Endodermal cell (in vitro differentiated cells): ENCODE results near the gene NAPA. TPM values are rescaled to one million over a fixed set of nuclear protein-coding genes. Genes with fewer than 3 reads are reported as not detected.

ENCODE experiments used
- DNase-seq: peaks from one replicate; pipeline ENCODE4 v3.0.0-alpha.2; 2017
- H3K27ac ChIP-seq: 2 replicates; pipeline ENCODE4 v1.5.1; 2013; ENCODE audit warnings: mild to moderate bottlenecking, low read depth, low read length, moderate library complexity
- H3K27me3 ChIP-seq: 2 replicates; pipeline ENCODE4 v1.6.1; 2013; ENCODE audit warnings: mild to moderate bottlenecking, low read length, moderate library complexity; ENCODE audit not compliant: insufficient read depth, control insufficient read depth, poor library complexity, severe bottlenecking
- H3K36me3 ChIP-seq: 2 replicates; pipeline ENCODE4 v1.7.0; 2013; ENCODE audit warnings: mild to moderate bottlenecking, low read length, moderate library complexity; ENCODE audit not compliant: control insufficient read depth, insufficient read depth
- H3K4me1 ChIP-seq: one replicate; pipeline ENCODE4 v1.7.0; 2013; ENCODE audit warnings: low read length; ENCODE audit not compliant: control insufficient read depth, insufficient read depth
- H3K4me3 ChIP-seq: 2 replicates; pipeline ENCODE4 v1.5.1; 2013; ENCODE audit warnings: mild to moderate bottlenecking, low read length, moderate library complexity
- H3K9ac ChIP-seq: 2 replicates; pipeline ENCODE4 v1.6.1; 2013; ENCODE audit warnings: mild to moderate bottlenecking, low read length, moderate library complexity; ENCODE audit not compliant: poor library complexity, severe bottlenecking; ENCODE audit errors: extremely low read depth
- H3K9me3 ChIP-seq: 2 replicates; pipeline ENCODE4 v1.6.1; 2013; ENCODE audit warnings: mild to moderate bottlenecking, low read length, moderate library complexity; ENCODE audit not compliant: control insufficient read depth
- H3K27ac Mint-ChIP-seq: 2 replicates; pipeline ENCODE4 v1.8.0; 2020; ENCODE audit warnings: mixed read lengths
- H3K27me3 Mint-ChIP-seq: 2 replicates; pipeline ENCODE4 v1.8.0; 2021; ENCODE audit warnings: mild to moderate bottlenecking, mixed read lengths; ENCODE audit not compliant: insufficient read depth
- H3K36me3 Mint-ChIP-seq: 2 replicates; pipeline ENCODE4 v1.8.0; 2020; ENCODE audit warnings: low read depth, mixed read lengths
- H3K4me1 Mint-ChIP-seq: 2 replicates; pipeline ENCODE4 v1.8.0; 2020; ENCODE audit warnings: mixed read lengths
- H3K4me3 Mint-ChIP-seq: 2 replicates; pipeline ENCODE4 v1.8.0; 2020; ENCODE audit warnings: mild to moderate bottlenecking, moderate library complexity, mixed read lengths
- H3K9me3 Mint-ChIP-seq: 2 replicates; pipeline ENCODE4 v1.8.0; 2020; ENCODE audit warnings: mild to moderate bottlenecking, mixed read lengths
- CTCF ChIP-seq: fragments of 200-600 bp; sonication (generic); conservative IDR thresholded peaks from 2 replicates; pipeline ENCODE4 v1.5.0; 2021; ENCODE audit warnings: antibody characterized with exemption, mild to moderate bottlenecking
- WGBS, 2 experiments: methylation state at CpG; one replicate each; pipeline versions ENCODE4 v1.1.5 to v1.1.7; 2013; ENCODE audit warnings: missing lambda C conversion rate in 2 of 2, mixed read lengths in 1 of 2; ENCODE audit not compliant: insufficient coverage in 1 of 2, insufficient read length in 1 of 2; 5-methylcytosine and 5-hydroxymethylcytosine counted together
- long read RNA-seq, 4 experiments: library from polyadenylated mRNA in 2 of 4; library from RNA in 1 of 4; library from capped mRNA in 1 of 4; stranded (forward) in 3 of 4; unstranded in 1 of 4; transcript quantifications; one replicate each; pipeline ENCODE4 v2.0.0, GENCODE V29; 2020 to 2021; ENCODE audit warnings: inconsistent platforms in 1 of 4
- polyA plus RNA-seq, 2 experiments: library from polyadenylated mRNA; stranded (reverse); fragments of 50-300 nt; gene quantifications; one replicate each; pipeline ENCODE4 v1.2.3, GENCODE V29; 2013
- total RNA-seq, 2 donors: library from RNA; stranded (reverse); fragmentation: NEBNext Ultra II Directional in 1 of 2; extraction: Animal tissue kit (Norgen Biotek cat#: 25700) in 1 of 2; gene quantifications; 2 replicates in 1 of 2; 3 replicates in 1 of 2; pipeline ENCODE4 v1.2.1, GENCODE V29; 2021

The NAPA gene
- 10 to 100 TPM; 66.0 to 73.9 TPM for total RNA-seq
- polyA plus RNA-seq (2013, experiment 1 of 2), result 65.0 TPM
- polyA plus RNA-seq (2013, experiment 2 of 2), result 52.9 TPM
- long read RNA-seq, experiment 1, transcript NAPA-201 (11 exons, 1,839 nt), result major isoform, 19 of 39 reads
- long read RNA-seq, experiment 1, partial matches to known transcripts, result 7 of 39 reads
- long read RNA-seq, experiment 1, other reads (novel, unspliced or antisense), result 9 of 39 reads
- long read RNA-seq, experiment 2, transcript NAPA-205 (9 exons, 1,417 nt), result minor isoform, 8 of 172 reads
- long read RNA-seq, experiment 2, transcript NAPA-201 (11 exons, 1,839 nt), result major isoform, 134 of 172 reads
- long read RNA-seq, experiment 2, partial matches to known transcripts, result 4 of 172 reads
- long read RNA-seq, experiment 2, other reads (novel, unspliced or antisense), result 26 of 172 reads
- long read RNA-seq, experiment 3, transcript NAPA-201 (11 exons, 1,839 nt), result major isoform, 181 of 230 reads
- long read RNA-seq, experiment 3, transcript NAPA-205 (9 exons, 1,417 nt), result minor isoform, 16 of 230 reads
- long read RNA-seq, experiment 3, partial matches to known transcripts, result 1 of 230 reads
- long read RNA-seq, experiment 3, other reads (novel, unspliced or antisense), result 32 of 230 reads
- long read RNA-seq, experiment 4, transcript NAPA-201 (11 exons, 1,839 nt), result major isoform, 82 of 137 reads
- long read RNA-seq, experiment 4, transcript NAPA-205 (9 exons, 1,417 nt), result minor isoform, 15 of 137 reads
- long read RNA-seq, experiment 4, partial matches to known transcripts, result 16 of 137 reads
- long read RNA-seq, experiment 4, other reads (novel, unspliced or antisense), result 23 of 137 reads

DNA sequence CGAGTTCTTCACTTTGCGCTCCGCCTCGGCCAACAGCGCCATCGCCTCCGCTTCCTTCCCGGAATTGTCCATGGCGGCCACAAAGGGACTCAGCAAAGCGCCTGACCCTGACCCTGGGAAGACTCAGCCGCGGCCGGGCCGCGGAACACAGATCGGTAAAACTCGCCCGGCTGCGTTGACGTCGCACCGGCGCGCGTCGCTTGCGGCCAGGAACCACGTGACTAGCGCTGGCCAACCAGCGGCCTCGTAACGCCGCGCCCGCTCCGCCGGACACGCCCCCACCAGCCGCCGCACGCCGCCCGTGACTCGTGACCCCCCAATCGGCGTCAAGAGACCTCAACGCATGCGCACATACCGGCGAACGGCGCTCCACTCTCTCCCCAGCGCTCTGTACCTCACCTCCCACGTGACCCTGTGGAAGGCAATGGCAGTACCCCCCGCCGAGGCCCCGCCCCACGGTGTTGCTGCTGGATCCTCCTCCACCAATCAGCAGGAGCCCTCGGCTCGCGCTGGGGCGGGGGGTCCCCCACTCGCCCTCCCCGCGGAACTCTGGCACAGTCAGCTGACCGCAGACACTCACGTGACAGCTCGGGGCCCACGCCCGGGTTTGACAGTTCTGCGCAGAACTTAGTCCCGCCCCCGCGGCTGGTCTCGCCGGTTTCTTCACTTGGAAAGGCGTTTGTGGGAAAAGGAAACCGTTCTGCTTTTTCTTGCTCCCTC, at the start of gene NAPA:
Gene NAPA, minus strand, starts transcription at position 195 of the 720 bp plus-strand sequence. Its CDS starts 123 bp downstream, at position 72.
- TF ChIP-seq CTCF, result no peak
- peak within 1 kb of the TSS; percentile 98 for H3K27ac Mint-ChIP-seq
- WGBS, 2 experiments, result 0% methylated on average over 34 to 78 of the region's 78 CpGs
- Histone ChIP-seq H3K4me1 (no peaks in the 10 kb centered on the region), H3K4me3 (peak within 1 kb of the TSS; percentile 96), H3K36me3 (peaks cover under 1% of the 10 kb centered on the region), H3K27ac (peak within 1 kb of the TSS; percentile 85), H3K9ac (peak within 1 kb of the TSS; percentile 96), H3K27me3 (no peaks in the 10 kb centered on the region), H3K9me3 (no peaks in the 10 kb centered on the region)
- peaks cover 35% of the 10 kb centered on the region for H3K4me1 Mint-ChIP-seq
- no peaks in the 10 kb centered on the region for H3K27me3 Mint-ChIP-seq
- peak within 1 kb of the TSS; percentile 99 for H3K4me3 Mint-ChIP-seq
- DNase-seq, result peak; percentile 100
- no peaks in the 10 kb centered on the region for H3K9me3 Mint-ChIP-seq
- no peaks in the 10 kb centered on the region for H3K36me3 Mint-ChIP-seq

DNA sequence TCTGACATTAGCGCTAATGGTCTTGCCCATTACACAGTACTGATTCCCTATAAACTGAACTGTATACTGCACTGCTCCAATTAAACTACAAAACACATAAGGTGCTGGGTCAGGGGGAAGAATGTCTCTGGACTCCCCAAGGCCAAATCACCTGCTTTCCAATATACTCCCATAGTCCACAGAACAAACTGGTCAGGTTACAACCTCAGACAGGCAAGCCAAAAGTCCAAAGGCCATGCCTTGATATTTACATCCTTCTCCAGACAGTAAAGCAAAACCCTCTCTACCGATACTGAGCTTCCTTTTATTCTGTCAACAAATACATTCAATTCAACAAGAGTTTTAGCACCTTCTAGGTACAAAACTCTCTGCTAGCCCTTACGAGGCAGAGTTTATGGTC, 49.2 kb upstream of the NAPA start:
- no peaks in the 10 kb centered on the region for H3K4me1 ChIP-seq
- H3K27me3 ChIP-seq, result no peaks in the 10 kb centered on the region
- no peaks in the 10 kb centered on the region for H3K27me3 Mint-ChIP-seq
- H3K4me3 ChIP-seq, result no peak overlapping the region
- H3K4me3 Mint-ChIP-seq, result no peak overlapping the region
- DNase-seq, result no peak
- no peaks in the 10 kb centered on the region for H3K9me3 ChIP-seq
- H3K36me3 Mint-ChIP-seq, result no peaks in the 10 kb centered on the region
- H3K9me3 Mint-ChIP-seq, result no peaks in the 10 kb centered on the region
- WGBS, 2 experiments, result 84 to 89% methylated on average over 3 of the region's 3 CpGs
- H3K9ac ChIP-seq, result no peak overlapping the region
- H3K27ac ChIP-seq, result no peak overlapping the region
- H3K27ac Mint-ChIP-seq, result no peak overlapping the region
- H3K4me1 Mint-ChIP-seq, result peaks cover 6% of the 10 kb centered on the region
- no peak for TF ChIP-seq CTCF
- H3K36me3 ChIP-seq, result no peaks in the 10 kb centered on the region

GRCh38 chr19:47561440-47562057, 46.7 kb upstream of the NAPA start:
- H3K27ac ChIP-seq, result no peak overlapping the region
- no peak for TF ChIP-seq CTCF
- no peaks in the 10 kb centered on the region for H3K4me1 ChIP-seq
- no peak overlapping the region for H3K4me3 ChIP-seq
- H3K27me3 Mint-ChIP-seq, result no peaks in the 10 kb centered on the region
- no peaks in the 10 kb centered on the region for H3K9me3 Mint-ChIP-seq
- no peaks in the 10 kb centered on the region for H3K27me3 ChIP-seq
- H3K4me3 Mint-ChIP-seq, result no peak overlapping the region
- no peak overlapping the region for H3K9ac ChIP-seq
- H3K9me3 ChIP-seq, result no peaks in the 10 kb centered on the region
- 95 to 100% methylated on average over 5 to 7 of the region's 7 CpGs for WGBS, 2 experiments
- no peak for DNase-seq
- H3K36me3 ChIP-seq, result no peaks in the 10 kb centered on the region
- no peak overlapping the region for H3K27ac Mint-ChIP-seq
- H3K4me1 Mint-ChIP-seq, result peaks cover 6% of the 10 kb centered on the region
- no peaks in the 10 kb centered on the region for H3K36me3 Mint-ChIP-seq
